Naive B cell (primary cell): ENCODE measurements around the gene GPRIN2. TPM values are rescaled to one million over a fixed set of nuclear protein-coding genes. Genes with fewer than 3 reads are reported as not detected.
A peak's percentile ranks its signal among the peaks of the same experiment; 100 is the strongest.
"Not testable (repeated sequence)": the region's sequence is repeated elsewhere in the genome, so short reads cannot be mapped to it uniquely, and the experiment has no call there.

Source experiments
- ATAC-seq, 2 donors: fragments of 150-1000 bp; cut with Tn5 transposase; 2 replicates each; pipeline ENCODE4 v1.10.0; 2021; ENCODE audit warnings: low read depth in 2 of 2, mild to moderate bottlenecking in 2 of 2, moderate library complexity in 2 of 2
- DNase-seq: peaks from one replicate; pipeline ENCODE4 v3.0.0; 2022
- H3K27ac Mint-ChIP-seq, 6 donors: one replicate each; pipeline ENCODE4 v1.8.0; 2020 to 2022; ENCODE audit warnings: mild to moderate bottlenecking in 6 of 6, mixed read lengths in 6 of 6, moderate library complexity in 5 of 6, inconsistent platforms in 2 of 6
- H3K27me3 Mint-ChIP-seq, 3 donors: one replicate each; pipeline ENCODE4 v1.8.0; 2021 to 2022; ENCODE audit warnings: mixed read lengths in 3 of 3, mild to moderate bottlenecking in 1 of 3
- H3K36me3 Mint-ChIP-seq, 2 donors: one replicate each; pipeline ENCODE4 v1.8.0; 2020 to 2022; ENCODE audit warnings: mixed read lengths in 2 of 2, inconsistent platforms in 1 of 2, mild to moderate bottlenecking in 1 of 2
- H3K4me1 Mint-ChIP-seq, 3 donors: one replicate each; pipeline ENCODE4 v1.8.0; 2020 to 2022; ENCODE audit warnings: mixed read lengths in 3 of 3, inconsistent platforms in 1 of 3, mild to moderate bottlenecking in 1 of 3, moderate library complexity in 1 of 3
- H3K4me3 Mint-ChIP-seq, 8 donors: one replicate each; pipeline ENCODE4 v1.8.0; 2020 to 2022; ENCODE audit warnings: mild to moderate bottlenecking in 8 of 8, mixed read lengths in 8 of 8, moderate library complexity in 8 of 8, inconsistent platforms in 2 of 8
- H3K9me3 Mint-ChIP-seq, 7 donors: one replicate each; pipeline ENCODE4 v1.8.0; 2020 to 2022; ENCODE audit warnings: mixed read lengths in 7 of 7, mild to moderate bottlenecking in 5 of 7, inconsistent platforms in 2 of 7, moderate library complexity in 1 of 7
- polyA plus RNA-seq, 6 donors: library from polyadenylated mRNA; unstranded; fragments of 300-500 nt; fragmentation: Illumina TruSeq; gene quantifications; one replicate each; pipeline ENCODE4 v1.2.3, GENCODE V29; 2021; ENCODE audit warnings: low read depth in 6 of 6

GPRIN2 gene
- polyA plus RNA-seq, 6 donors from 2014 or later: not detected

DNA sequence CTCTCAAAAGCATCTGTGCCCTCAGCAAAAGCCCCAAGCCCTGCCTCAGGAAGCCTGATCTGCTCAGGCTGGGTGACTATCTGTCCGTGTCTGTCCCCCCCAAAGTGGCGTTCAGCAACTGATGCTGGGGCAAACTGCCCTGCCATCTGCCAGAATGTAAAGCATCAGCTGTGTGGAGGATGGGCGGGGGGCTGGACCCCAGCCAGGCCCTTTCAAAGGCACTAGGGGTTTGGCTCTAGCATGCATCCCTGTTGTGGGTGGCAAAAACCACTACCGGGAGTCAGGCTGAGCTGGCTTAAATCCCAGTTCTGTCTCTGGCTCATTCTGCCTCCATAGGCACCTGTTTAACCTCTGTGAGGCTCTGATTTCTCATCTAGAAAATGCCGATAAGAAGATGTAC, 35.5 kb downstream of the GPRIN2 start:
- Mint-ChIP-seq H3K27ac (no peak overlapping the region), H3K36me3 (no peaks in the 10 kb centered on the region), H3K4me1 (no peaks in the 10 kb centered on the region), H3K9me3 (no peaks in the 10 kb centered on the region), H3K27me3 (peaks cover 0 to 9% (median 5%) of the 10 kb centered on the region in 3 donors), H3K4me3 (no peak overlapping the region)
- no peak for ATAC-seq
- no peak for DNase-seq

- no peaks in the 10 kb centered on the region for H3K9me3 Mint-ChIP-seq
- DNase-seq: no peak
- no peak overlapping the region for H3K4me3 Mint-ChIP-seq
- H3K36me3 Mint-ChIP-seq: no peaks in the 10 kb centered on the region
- H3K27me3 Mint-ChIP-seq: peaks cover 0 to 9% (median 5%) of the 10 kb centered on the region in 3 donors
- ATAC-seq: no peak
- peak overlapping the region in 1 of 6 donors; percentile 72 for H3K27ac Mint-ChIP-seq
- no peaks in the 10 kb centered on the region for H3K4me1 Mint-ChIP-seq
These were observed 36.1 kb downstream of the GPRIN2 start for GRCh38 chr10:46520381-46520780.

- Mint-ChIP-seq H3K4me1 (no peaks in the 10 kb centered on the region), H3K27me3 (peaks cover 4 to 9% (median 5%) of the 10 kb centered on the region in 3 donors), H3K36me3 (no peaks in the 10 kb centered on the region), H3K27ac (peak overlapping the region in 1 of 6 donors; percentile 19), H3K9me3 (no peaks in the 10 kb centered on the region), H3K4me3 (no peak overlapping the region)
- no peak for ATAC-seq
- no peak for DNase-seq
These were observed 38.3 kb downstream of the GPRIN2 start for GRCh38 chr10:46518028-46518725.

DNA sequence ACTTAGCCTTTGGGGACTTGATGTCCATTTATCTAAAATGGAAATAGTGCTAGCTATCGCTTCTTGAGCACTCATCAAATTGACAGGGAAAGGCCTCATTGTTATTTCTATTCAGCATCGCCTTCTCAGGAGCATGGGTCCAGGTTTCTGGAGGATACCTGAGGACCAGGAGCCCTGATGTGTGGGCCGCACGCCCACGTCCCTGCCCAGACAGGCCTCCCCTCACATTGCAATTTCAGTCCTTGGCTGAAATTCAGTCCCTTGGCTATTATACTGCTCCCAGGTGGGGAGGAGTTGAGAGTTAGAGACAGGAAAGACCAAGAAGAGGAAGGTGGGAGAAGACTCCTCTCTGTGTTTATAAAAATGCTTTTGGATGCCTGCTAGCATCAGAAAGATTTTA, 38.9 kb downstream of the GPRIN2 start:
- no peaks in the 10 kb centered on the region for H3K4me1 Mint-ChIP-seq
- no peak overlapping the region for H3K4me3 Mint-ChIP-seq
- no peaks in the 10 kb centered on the region for H3K9me3 Mint-ChIP-seq
- no peaks in the 10 kb centered on the region for H3K36me3 Mint-ChIP-seq
- ATAC-seq: no peak
- peaks cover 4 to 9% (median 5%) of the 10 kb centered on the region in 3 donors for H3K27me3 Mint-ChIP-seq
- no peak overlapping the region for H3K27ac Mint-ChIP-seq
- DNase-seq: no peak

DNA sequence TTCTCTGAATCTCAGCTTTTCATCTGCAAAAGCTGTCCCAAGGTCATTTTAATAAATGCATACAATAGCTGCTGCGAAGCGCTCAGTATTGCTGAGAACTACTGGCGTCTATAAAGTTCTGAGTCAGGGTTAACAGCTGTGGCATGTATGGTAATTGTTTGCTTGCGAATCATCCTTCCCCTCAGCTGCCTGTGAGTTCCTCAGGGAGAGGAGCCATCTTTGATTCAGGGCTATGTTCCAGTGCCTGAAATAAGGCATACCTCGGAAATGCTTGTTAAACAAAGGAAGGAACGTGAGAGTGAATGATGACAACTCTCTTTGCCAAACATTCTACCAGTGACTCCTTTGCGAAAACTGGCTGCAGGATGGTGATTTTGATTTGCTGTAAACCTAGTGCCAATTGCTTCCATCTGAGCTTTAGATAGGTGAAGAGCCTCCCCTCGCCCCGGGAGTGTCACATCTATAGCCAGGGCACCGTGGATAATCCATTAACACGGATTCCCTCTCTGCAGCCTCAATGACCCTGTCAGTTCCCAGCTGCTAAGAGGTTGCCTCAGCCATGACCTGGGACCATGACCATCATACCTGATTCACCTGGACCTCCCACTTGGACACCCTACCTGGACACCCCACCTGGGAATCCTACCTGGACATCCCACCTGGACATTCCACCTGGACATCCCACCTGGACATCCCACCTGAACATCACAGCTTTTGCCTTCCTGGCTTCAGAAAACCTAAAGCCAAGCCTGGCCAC, 39.6 kb downstream of the GPRIN2 start:
- no peak for ATAC-seq
- no peak overlapping the region for H3K27ac Mint-ChIP-seq
- H3K4me1 Mint-ChIP-seq: no peaks in the 10 kb centered on the region
- no peak overlapping the region for H3K4me3 Mint-ChIP-seq
- H3K36me3 Mint-ChIP-seq: no peaks in the 10 kb centered on the region
- no peak for DNase-seq
- peaks cover 4 to 9% (median 5%) of the 10 kb centered on the region in 3 donors for H3K27me3 Mint-ChIP-seq
- no peaks in the 10 kb centered on the region for H3K9me3 Mint-ChIP-seq

DNA sequence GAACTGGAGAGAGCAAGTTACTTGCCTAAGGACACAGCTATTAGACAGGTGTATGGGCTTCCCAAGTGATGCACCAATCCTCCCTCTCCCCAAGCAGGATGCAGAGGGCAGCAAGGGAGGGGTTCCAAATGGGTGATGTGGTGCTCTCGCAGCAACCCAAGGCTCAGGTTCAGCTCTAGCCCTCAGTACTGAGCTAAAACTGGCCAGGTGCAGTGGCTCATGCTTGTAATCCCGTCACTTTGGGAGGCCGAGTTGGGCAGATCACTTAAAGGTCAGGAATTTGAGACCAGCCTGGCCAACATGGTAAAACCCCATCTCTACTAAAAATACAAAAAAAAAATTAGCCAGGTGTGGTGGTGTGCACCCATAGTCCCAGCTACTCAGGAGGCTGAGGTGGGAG, 40.7 kb downstream of the GPRIN2 start:
- Mint-ChIP-seq H3K9me3 (no peaks in the 10 kb centered on the region), H3K27me3 (peaks cover 4 to 9% (median 5%) of the 10 kb centered on the region in 3 donors), H3K27ac (no peak overlapping the region), H3K4me1 (no peaks in the 10 kb centered on the region), H3K4me3 (no peak overlapping the region), H3K36me3 (no peaks in the 10 kb centered on the region)
- no peak for DNase-seq
- ATAC-seq: no peak

DNA sequence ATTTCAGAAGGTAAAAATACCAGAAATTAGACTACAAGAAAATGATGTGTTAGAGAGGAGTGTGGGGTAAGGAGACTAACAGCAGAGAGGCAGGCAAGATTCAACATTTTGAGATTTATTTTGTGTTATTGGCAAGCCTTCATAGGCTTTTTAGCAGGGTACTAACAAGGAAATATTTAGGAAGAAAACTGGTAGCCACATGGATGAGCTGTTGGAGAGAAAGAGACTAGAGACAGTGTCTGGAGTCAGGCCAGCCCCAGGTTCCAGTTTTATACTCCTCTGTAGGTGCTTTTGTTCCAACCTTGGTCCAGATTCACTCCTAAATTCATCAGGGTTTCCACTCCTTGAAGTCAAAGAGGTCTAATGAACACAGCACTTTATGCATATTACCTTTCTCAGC, 41.1 kb downstream of the GPRIN2 start:
- DNase-seq: no peak
- no peaks in the 10 kb centered on the region for H3K4me1 Mint-ChIP-seq
- H3K27me3 Mint-ChIP-seq: peaks cover 4 to 9% (median 5%) of the 10 kb centered on the region in 3 donors
- no peak for ATAC-seq
- no peaks in the 10 kb centered on the region for H3K9me3 Mint-ChIP-seq
- H3K27ac Mint-ChIP-seq: no peak overlapping the region
- H3K36me3 Mint-ChIP-seq: no peaks in the 10 kb centered on the region
- H3K4me3 Mint-ChIP-seq: no peak overlapping the region

DNA sequence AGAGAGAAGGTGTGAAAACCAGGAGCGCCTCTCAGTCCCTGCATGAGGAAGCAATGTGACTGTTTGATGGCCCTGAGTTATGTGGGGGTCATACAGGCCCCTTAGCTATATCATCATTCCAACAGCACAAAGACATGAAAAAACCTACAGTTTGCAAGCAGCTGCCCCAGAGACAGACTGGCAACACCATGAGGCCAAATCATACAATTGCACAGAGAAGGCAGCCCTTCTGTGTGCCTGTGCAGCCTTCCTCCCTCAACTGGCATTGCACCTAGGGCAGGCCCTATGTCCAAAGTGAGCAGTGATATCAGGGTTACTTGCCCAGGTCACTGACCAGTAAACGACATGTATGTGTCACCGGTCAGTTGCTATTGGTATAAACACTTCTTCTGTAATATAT, 41.6 kb downstream of the GPRIN2 start:
- no peaks in the 10 kb centered on the region for H3K4me1 Mint-ChIP-seq

DNA sequence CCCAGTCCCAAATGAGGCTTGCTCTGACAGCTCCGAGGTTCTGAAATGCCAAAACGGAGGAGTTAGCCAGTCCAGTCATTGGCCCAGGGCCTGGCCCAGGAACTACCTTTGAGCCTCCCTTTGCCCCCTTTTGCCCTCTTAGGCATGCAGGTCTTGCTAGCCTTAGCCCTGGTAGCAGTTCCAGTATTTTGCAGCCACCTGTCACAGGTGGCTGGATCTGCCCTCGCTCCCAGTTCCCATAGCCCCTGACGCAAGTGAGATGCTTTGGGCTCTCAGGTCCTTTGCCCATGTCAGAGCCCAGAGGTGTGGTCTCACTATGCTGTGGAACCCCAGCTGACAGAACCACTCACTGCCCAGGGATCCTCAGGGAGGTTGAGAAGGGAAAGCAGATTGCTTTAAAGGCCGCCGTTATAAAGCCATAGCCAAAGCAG, 42.0 kb downstream of the GPRIN2 start:
- H3K9me3 Mint-ChIP-seq: no peaks in the 10 kb centered on the region
- peaks cover 4 to 9% (median 5%) of the 10 kb centered on the region in 3 donors for H3K27me3 Mint-ChIP-seq
- no peak for DNase-seq

More for the DNA sequence above, 41.6 kb downstream of the GPRIN2 start:
- no peaks in the 10 kb centered on the region for H3K9me3 Mint-ChIP-seq
- peaks cover 4 to 9% (median 5%) of the 10 kb centered on the region in 3 donors for H3K27me3 Mint-ChIP-seq
- ATAC-seq (no peak), DNase-seq (no peak)
- no peaks in the 10 kb centered on the region for H3K36me3 Mint-ChIP-seq
- no peak overlapping the region for H3K27ac Mint-ChIP-seq
- no peak overlapping the region for H3K4me3 Mint-ChIP-seq

DNA sequence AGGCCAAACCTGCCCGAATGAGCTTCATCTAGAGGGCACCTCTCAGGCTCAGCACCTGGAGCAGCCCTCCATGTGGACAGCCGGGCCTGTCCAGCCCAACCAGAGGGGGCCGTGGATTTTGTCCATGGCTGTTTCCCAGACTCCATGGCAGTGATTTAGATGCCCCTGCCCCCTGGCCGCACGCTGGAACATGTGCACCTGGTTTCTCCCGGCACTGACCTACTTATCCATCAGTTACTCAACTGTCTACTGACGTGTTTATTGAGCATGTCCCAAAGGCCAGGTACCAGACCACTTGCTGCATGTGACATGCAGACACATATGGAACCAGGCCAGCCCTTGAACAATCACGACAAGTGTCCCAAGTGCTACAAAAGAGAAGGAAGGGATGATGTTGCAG, 43.1 kb downstream of the GPRIN2 start:
- H3K9me3 Mint-ChIP-seq, H3K36me3 Mint-ChIP-seq, H3K27me3 Mint-ChIP-seq, DNase-seq, ATAC-seq, H3K27ac Mint-ChIP-seq, H3K4me3 Mint-ChIP-seq, H3K4me1 Mint-ChIP-seq: not testable (repeated sequence)

More for the DNA sequence above, 42.0 kb downstream of the GPRIN2 start:
- H3K4me1 Mint-ChIP-seq: no peaks in the 10 kb centered on the region
- no peak overlapping the region for H3K27ac Mint-ChIP-seq
- H3K4me3 Mint-ChIP-seq: no peak overlapping the region
- ATAC-seq: no peak
- no peaks in the 10 kb centered on the region for H3K36me3 Mint-ChIP-seq

GRCh38 chr10:46512725-46513124, 43.7 kb downstream of the GPRIN2 start:
- not testable (repeated sequence) for H3K27ac Mint-ChIP-seq, H3K36me3 Mint-ChIP-seq, ATAC-seq, H3K9me3 Mint-ChIP-seq, H3K27me3 Mint-ChIP-seq, DNase-seq, H3K4me3 Mint-ChIP-seq, H3K4me1 Mint-ChIP-seq

GRCh38 chr10:46512002-46512401, 44.5 kb downstream of the GPRIN2 start:
- H3K36me3 Mint-ChIP-seq, H3K27ac Mint-ChIP-seq, ATAC-seq, H3K9me3 Mint-ChIP-seq, DNase-seq, H3K4me3 Mint-ChIP-seq, H3K27me3 Mint-ChIP-seq, H3K4me1 Mint-ChIP-seq: not testable (repeated sequence)
